Gastrocnemius medialis (tissue), 4 donors: ENCODE measurements around the gene PDE4B.

Experiments used
- CTCF ChIP-seq, 5 experiments: fragments of 450-650 bp in 3 of 5; fragments of 200-600 bp in 2 of 5; sonication (generic) in 2 of 5; IDR thresholded peaks in 4 of 5; conservative IDR thresholded peaks in 1 of 5; 1 replicate in 4 of 5; 2 replicates in 1 of 5; pipeline ENCODE4 v1.5.1; 2016 to 2019; ENCODE audit warnings: antibody characterized with exemption in 5 of 5, mild to moderate bottlenecking in 3 of 5, moderate library complexity in 3 of 5
- POLR2A ChIP-seq, 2 donors: fragments of 450-650 bp; IDR thresholded peaks; one replicate each; pipeline ENCODE4 v1.6.1; 2017; ENCODE audit warnings: antibody characterized with exemption in 2 of 2, mild to moderate bottlenecking in 2 of 2, moderate library complexity in 2 of 2

GRCh38 chr1:65986146-65986545, 193.5 kb downstream of the PDE4B start:
- TF ChIP-seq CTCF (IDR thresholded peaks at IDR 0.05 in 4 of 5, conservative IDR thresholded peaks at IDR 0.05 in 1 of 5) = no peak
- TF ChIP-seq POLR2A (IDR thresholded peaks at IDR 0.05) = no peak
